Kidney (tissue), 14 donors: Measurements from ENCODE around the gene MED16. TPM values are rescaled to one million over a fixed set of nuclear protein-coding genes. Genes with fewer than 3 reads are reported as not detected.

Experiments used
- DNase-seq, 5 donors: peaks; one replicate each; pipeline ENCODE4 v3.0.0-alpha.2; 2013 to 2020
- FAIRE-seq: peaks from 2 replicates; lab custom pipeline; 2012; peaks lifted over from hg19 to GRCh38; lab: Jason Lieb, UNC
- H3K27ac ChIP-seq, 2 donors: one replicate each; pipeline ENCODE4 v1.7.0; 2013; ENCODE audit warnings: low read depth in 2 of 2, low read length in 2 of 2, inconsistent platforms in 1 of 2
- H3K27me3 ChIP-seq: one replicate; pipeline ENCODE4 v1.7.1; 2013; ENCODE audit warnings: low read length, inconsistent platforms; ENCODE audit not compliant: control insufficient read depth, insufficient read depth
- H3K36me3 ChIP-seq, 3 donors: one replicate each; pipeline versions ENCODE4 v1.7.0 to v1.7.1; 2013; ENCODE audit warnings: low read length in 3 of 3, control low read depth in 1 of 3, inconsistent platforms in 1 of 3; ENCODE audit not compliant: insufficient read depth in 3 of 3, control insufficient read depth in 2 of 3
- H3K4me1 ChIP-seq, 3 donors: one replicate each; pipeline versions ENCODE4 v1.7.0 to v1.7.1; 2013; ENCODE audit warnings: low read length in 3 of 3, inconsistent platforms in 1 of 3, low read depth in 1 of 3; ENCODE audit not compliant: control insufficient read depth in 2 of 3, insufficient read depth in 2 of 3
- H3K4me3 ChIP-seq, 3 donors: one replicate each; pipeline versions ENCODE4 v1.7.0 to v1.8.1; 2013; ENCODE audit warnings: low read length in 3 of 3, control low read depth in 1 of 3, inconsistent platforms in 1 of 3
- H3K9ac ChIP-seq, 3 donors: one replicate each; pipeline versions ENCODE4 v1.7.0 to v1.7.1; 2013; ENCODE audit warnings: low read length in 3 of 3, control low read depth in 1 of 3, inconsistent platforms in 1 of 3
- H3K9me3 ChIP-seq, 3 donors: one replicate each; pipeline versions ENCODE4 v1.7.0 to v1.7.1; 2013; ENCODE audit warnings: low read length in 3 of 3, control low read depth in 1 of 3, inconsistent platforms in 1 of 3; ENCODE audit not compliant: control insufficient read depth in 2 of 3, insufficient read depth in 1 of 3
- intact Hi-C: fragments of 100-400 bp; cut with DNase I; formaldehyde crosslinking; loops from one replicate; pipeline ENCODE4 v1.11.1; 2022
- polyA plus RNA-seq: library from polyadenylated mRNA; stranded (reverse); fragments of 350-450 nt; fragmentation: Illumina TruSeq; extraction: RNeasy Lipid Tissue Mini Kit (QIAGEN cat#74804); gene quantifications from one replicate; pipeline ENCODE4 v1.2.3, GENCODE V29; 2014; ENCODE audit warnings: low read depth, low replicate concordance; ENCODE audit not compliant: insufficient read depth
- total RNA-seq: library from RNA; stranded (reverse); fragmentation: NEBNext Ultra II Directional; extraction: Animal tissue kit (Norgen Biotek cat#: 25700); gene quantifications from one replicate; pipeline ENCODE4 v1.2.1, GENCODE V29; 2021
- TF ChIP-seq, protein P1 (sequence below): IDR thresholded peaks from 3 replicates; pipeline ENCODE4 v1.5.1; 2012; ENCODE audit warnings: mild to moderate bottlenecking, moderate library complexity, borderline replicate concordance; ENCODE audit not compliant: insufficient read depth; ENCODE audit errors: extremely low read depth
- donor health status: control.
- donor health status: control.
- donor health status: control.
- donor health status: control.
- donor health status: control.
- donor health status: DM: yes; HTN: yes; CAD: no.
- donor health status: Normal renal cell carcinoma (clear cell type).

The MED16 gene
- total and polyA plus RNA-seq, 2 donors from 2014 or later: 56.5 to 72.1 TPM

DNA sequence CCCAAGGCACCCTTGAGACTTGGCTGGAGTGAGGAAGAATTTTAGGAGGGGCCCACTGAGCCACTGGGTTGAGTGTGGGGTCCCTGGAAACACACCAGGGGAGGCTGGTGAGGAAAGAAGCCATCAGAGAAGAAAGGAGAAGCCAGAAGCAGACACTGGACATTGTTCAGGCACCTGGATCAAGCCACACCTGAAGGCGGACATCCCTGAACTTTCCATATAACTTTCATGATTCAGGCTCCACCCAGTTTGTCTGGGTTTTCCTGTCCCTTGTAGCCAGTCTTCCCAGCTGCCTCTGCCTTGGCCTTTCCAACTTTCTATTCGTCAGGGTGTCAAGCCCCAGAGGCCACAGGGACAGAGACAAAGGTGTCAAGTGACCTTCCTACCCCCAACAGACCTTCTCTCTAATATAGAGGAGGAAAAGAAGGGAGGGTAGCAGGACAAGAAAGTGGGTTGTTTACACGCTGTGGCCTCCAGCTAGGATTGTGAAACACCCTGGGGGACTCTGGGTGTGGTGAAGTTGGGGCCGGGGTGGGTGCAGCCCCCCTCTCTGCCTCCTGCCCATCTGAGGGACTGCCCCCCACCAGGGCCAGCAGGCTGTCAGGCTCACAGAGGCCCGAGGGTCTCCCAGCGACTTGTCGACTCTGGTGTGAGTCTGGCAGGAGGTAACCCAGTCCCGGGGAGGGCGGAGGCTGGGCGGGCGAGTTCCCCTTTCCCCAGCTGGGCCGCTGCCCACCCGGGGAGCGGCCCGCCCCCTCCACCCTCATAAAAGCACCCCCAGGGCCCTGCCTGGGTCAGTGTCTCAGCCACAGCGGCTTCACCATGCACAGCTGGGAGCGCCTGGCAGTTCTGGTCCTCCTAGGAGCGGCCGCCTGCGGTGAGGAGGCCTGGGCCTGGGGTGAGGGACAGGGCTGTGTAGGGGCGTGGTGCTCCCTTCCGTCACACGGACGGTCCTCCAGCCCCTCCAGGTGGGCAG lies 33.8 kb downstream of the MED16 start, which contains the start of gene CFD:
Gene CFD, plus strand, starts transcription at position 797 of the 976 bp plus-strand sequence. Its CDS starts 26 bp downstream, at position 823.
- FAIRE-seq: no peak

DNA sequence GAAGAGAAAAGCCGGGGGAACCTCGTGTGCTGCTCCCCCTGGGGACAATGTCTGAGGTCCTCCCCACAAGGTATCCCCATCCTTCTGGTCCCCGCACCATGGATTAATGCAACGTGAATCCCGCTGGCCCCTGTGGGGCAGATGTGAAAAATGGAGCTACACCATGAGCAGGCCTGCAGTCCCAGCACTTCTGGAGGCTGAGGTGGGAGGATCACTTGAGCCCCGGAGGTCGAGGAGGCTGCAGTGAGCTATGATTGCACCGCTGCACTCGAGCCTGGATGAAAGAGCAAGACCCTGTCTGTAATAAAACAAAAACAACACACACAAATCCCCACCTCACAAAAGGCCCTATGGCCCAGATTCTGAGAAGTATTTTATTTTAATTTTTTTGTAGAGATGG lies 34.7 kb downstream of the MED16 start:
- no peaks in the 10 kb centered on the region for H3K36me3 ChIP-seq
- H3K27ac ChIP-seq: no peak overlapping the region
- intact Hi-C loops: no loop called here

More for the DNA sequence above, 33.8 kb downstream of the MED16 start, which contains the start of gene CFD:
- Histone ChIP-seq H3K9me3 (no peaks in the 10 kb centered on the region), H3K4me1 (peaks cover 0 to 9% (median 0%) of the 10 kb centered on the region in 3 donors), H3K4me3 (no peak within 1 kb of the TSS), H3K27me3 (no peaks in the 10 kb centered on the region), H3K9ac (no peak within 1 kb of the TSS), H3K27ac (no peak within 1 kb of the TSS), H3K36me3 (no peaks in the 10 kb centered on the region)
- TF ChIP-seq, protein P1, sequence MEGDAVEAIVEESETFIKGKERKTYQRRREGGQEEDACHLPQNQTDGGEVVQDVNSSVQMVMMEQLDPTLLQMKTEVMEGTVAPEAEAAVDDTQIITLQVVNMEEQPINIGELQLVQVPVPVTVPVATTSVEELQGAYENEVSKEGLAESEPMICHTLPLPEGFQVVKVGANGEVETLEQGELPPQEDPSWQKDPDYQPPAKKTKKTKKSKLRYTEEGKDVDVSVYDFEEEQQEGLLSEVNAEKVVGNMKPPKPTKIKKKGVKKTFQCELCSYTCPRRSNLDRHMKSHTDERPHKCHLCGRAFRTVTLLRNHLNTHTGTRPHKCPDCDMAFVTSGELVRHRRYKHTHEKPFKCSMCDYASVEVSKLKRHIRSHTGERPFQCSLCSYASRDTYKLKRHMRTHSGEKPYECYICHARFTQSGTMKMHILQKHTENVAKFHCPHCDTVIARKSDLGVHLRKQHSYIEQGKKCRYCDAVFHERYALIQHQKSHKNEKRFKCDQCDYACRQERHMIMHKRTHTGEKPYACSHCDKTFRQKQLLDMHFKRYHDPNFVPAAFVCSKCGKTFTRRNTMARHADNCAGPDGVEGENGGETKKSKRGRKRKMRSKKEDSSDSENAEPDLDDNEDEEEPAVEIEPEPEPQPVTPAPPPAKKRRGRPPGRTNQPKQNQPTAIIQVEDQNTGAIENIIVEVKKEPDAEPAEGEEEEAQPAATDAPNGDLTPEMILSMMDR: no peak
- peak in 2 of 5 donors; percentile 64 to 87 for DNase-seq
- intact Hi-C loops: no loop called here

DNA sequence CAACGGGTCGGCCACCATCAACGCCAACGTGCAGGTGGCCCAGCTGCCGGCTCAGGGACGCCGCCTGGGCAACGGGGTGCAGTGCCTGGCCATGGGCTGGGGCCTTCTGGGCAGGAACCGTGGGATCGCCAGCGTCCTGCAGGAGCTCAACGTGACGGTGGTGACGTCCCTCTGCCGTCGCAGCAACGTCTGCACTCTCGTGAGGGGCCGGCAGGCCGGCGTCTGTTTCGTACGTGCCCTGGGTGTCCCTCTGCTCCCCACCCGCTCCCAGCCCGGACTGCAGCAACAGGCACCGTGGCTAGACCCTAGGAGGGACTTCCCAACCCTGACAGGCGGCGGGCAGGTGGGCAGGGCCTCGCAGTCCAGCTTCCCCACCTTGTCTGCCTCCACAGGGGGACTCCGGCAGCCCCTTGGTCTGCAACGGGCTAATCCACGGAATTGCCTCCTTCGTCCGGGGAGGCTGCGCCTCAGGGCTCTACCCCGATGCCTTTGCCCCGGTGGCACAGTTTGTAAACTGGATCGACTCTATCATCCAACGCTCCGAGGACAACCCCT lies 37.3 kb downstream of the MED16 start:
- no peak overlapping the region for H3K4me3 ChIP-seq
- TF ChIP-seq, protein P1: no peak
- H3K27me3 ChIP-seq: no peaks in the 10 kb centered on the region
- FAIRE-seq (no peak), DNase-seq (peak in 1 of 5 donors; percentile 63)
- intact Hi-C loops: no loop called here
- no peaks in the 10 kb centered on the region for H3K36me3 ChIP-seq
- H3K27ac ChIP-seq: no peak overlapping the region
- H3K9me3 ChIP-seq: no peaks in the 10 kb centered on the region
- peaks cover 0 to 5% (median 0%) of the 10 kb centered on the region in 3 donors for H3K4me1 ChIP-seq
- no peak overlapping the region for H3K9ac ChIP-seq

More for the DNA sequence above, 34.7 kb downstream of the MED16 start:
- Histone ChIP-seq H3K9me3 (no peaks in the 10 kb centered on the region), H3K27me3 (no peaks in the 10 kb centered on the region), H3K4me3 (no peak overlapping the region), H3K4me1 (peaks cover 0 to 5% (median 0%) of the 10 kb centered on the region in 3 donors), H3K9ac (no peak overlapping the region)
- TF ChIP-seq, protein P1: no peak
- DNase-seq: no peak
- no peak for FAIRE-seq
